T-helper 2 cell treated with Interferon-gamma antibody and Interleukin-4, amounts not matched to agents 5 μg/mL and 100 μg/mL, for 36 hours (primary cell): ENCODE data around the gene TUFM.

ENCODE experiments used
- DNase-seq: peaks from one replicate; pipeline ENCODE4 v3.0.0; 2021; ENCODE audit warnings: low spot score
- H3K27ac Mint-ChIP-seq: one replicate; pipeline ENCODE4 v1.8.0; 2021; ENCODE audit warnings: mild to moderate bottlenecking, mixed read lengths
- H3K27me3 Mint-ChIP-seq: one replicate; pipeline ENCODE4 v1.8.0; 2021; ENCODE audit warnings: low read depth, mixed read lengths
- H3K36me3 Mint-ChIP-seq: one replicate; pipeline ENCODE4 v1.8.0; 2021; ENCODE audit warnings: low read depth, mixed read lengths
- H3K4me1 Mint-ChIP-seq: one replicate; pipeline ENCODE4 v1.8.0; 2021; ENCODE audit warnings: low read depth, mixed read lengths
- H3K4me3 Mint-ChIP-seq: one replicate; pipeline ENCODE4 v1.8.0; 2022; ENCODE audit warnings: mild to moderate bottlenecking, moderate library complexity, mixed read lengths
- H3K9me3 Mint-ChIP-seq: one replicate; pipeline ENCODE4 v1.8.0; 2021; ENCODE audit warnings: mixed read lengths

Gene TUFM

GRCh38 chr16:28838558-28838918 lies 7.6 kb downstream of the TUFM start:
- Mint-ChIP-seq H3K36me3 (peaks cover 57% of the 10 kb centered on the region), H3K27me3 (no peaks in the 10 kb centered on the region), H3K4me1 (no peaks in the 10 kb centered on the region), H3K9me3 (no peaks in the 10 kb centered on the region), H3K27ac (no peak overlapping the region), H3K4me3 (no peak overlapping the region)
- no peak for DNase-seq

GRCh38 chr16:28837672-28838557 lies 8.2 kb downstream of the TUFM start:
- peaks cover 57% of the 10 kb centered on the region for H3K36me3 Mint-ChIP-seq
- H3K4me3 Mint-ChIP-seq = no peak overlapping the region
- no peaks in the 10 kb centered on the region for H3K27me3 Mint-ChIP-seq
- no peaks in the 10 kb centered on the region for H3K4me1 Mint-ChIP-seq
- H3K27ac Mint-ChIP-seq = peak overlapping the region; percentile 15
- DNase-seq = no peak
- no peaks in the 10 kb centered on the region for H3K9me3 Mint-ChIP-seq

GRCh38 chr16:28836761-28837064 lies 9.4 kb downstream of the TUFM start:
- Mint-ChIP-seq H3K27ac (no peak overlapping the region), H3K4me1 (peaks cover 2% of the 10 kb centered on the region), H3K9me3 (no peaks in the 10 kb centered on the region)

GRCh38 chr16:28835864-28836760 lies 10.0 kb downstream of the TUFM start:
- H3K27me3 Mint-ChIP-seq = no peaks in the 10 kb centered on the region
- no peak overlapping the region for H3K4me3 Mint-ChIP-seq
- no peaks in the 10 kb centered on the region for H3K9me3 Mint-ChIP-seq
- H3K4me1 Mint-ChIP-seq = peaks cover 2% of the 10 kb centered on the region
- DNase-seq = no peak
- H3K27ac Mint-ChIP-seq = no peak overlapping the region
- peaks cover 59% of the 10 kb centered on the region for H3K36me3 Mint-ChIP-seq

More at GRCh38 chr16:28836761-28837064, 9.4 kb downstream of the TUFM start:
- no peaks in the 10 kb centered on the region for H3K27me3 Mint-ChIP-seq
- H3K36me3 Mint-ChIP-seq = peaks cover 61% of the 10 kb centered on the region
- no peak overlapping the region for H3K4me3 Mint-ChIP-seq
- no peak for DNase-seq

- DNase-seq = no peak
These were observed 11.0 kb downstream of the TUFM start for GRCh38 chr16:28834873-28835863.

GRCh38 chr16:28834349-28834748 lies 11.8 kb downstream of the TUFM start:
- Mint-ChIP-seq H3K36me3 (peaks cover 73% of the 10 kb centered on the region), H3K9me3 (no peaks in the 10 kb centered on the region), H3K4me1 (peaks cover 4% of the 10 kb centered on the region), H3K4me3 (no peak overlapping the region), H3K27me3 (no peaks in the 10 kb centered on the region), H3K27ac (no peak overlapping the region)
- no peak for DNase-seq

More at GRCh38 chr16:28834873-28835863, 11.0 kb downstream of the TUFM start:
- Mint-ChIP-seq H3K27me3 (no peaks in the 10 kb centered on the region), H3K9me3 (no peaks in the 10 kb centered on the region), H3K4me1 (peaks cover 4% of the 10 kb centered on the region), H3K36me3 (peaks cover 68% of the 10 kb centered on the region), H3K27ac (no peak overlapping the region), H3K4me3 (no peak overlapping the region)

GRCh38 chr16:28830531-28830930 lies 15.6 kb downstream of the TUFM start:
- H3K27me3 Mint-ChIP-seq = no peaks in the 10 kb centered on the region
- no peak for DNase-seq
- H3K4me3 Mint-ChIP-seq = no peak overlapping the region
- no peaks in the 10 kb centered on the region for H3K9me3 Mint-ChIP-seq
- peaks cover 89% of the 10 kb centered on the region for H3K36me3 Mint-ChIP-seq
- no peak overlapping the region for H3K27ac Mint-ChIP-seq
- peaks cover 14% of the 10 kb centered on the region for H3K4me1 Mint-ChIP-seq

- Mint-ChIP-seq H3K27me3 (no peaks in the 10 kb centered on the region), H3K27ac (no peak overlapping the region), H3K4me1 (peaks cover 19% of the 10 kb centered on the region), H3K4me3 (no peak overlapping the region), H3K9me3 (no peaks in the 10 kb centered on the region), H3K36me3 (peaks cover 88% of the 10 kb centered on the region)
- no peak for DNase-seq
These were observed 16.4 kb downstream of the TUFM start for GRCh38 chr16:28829747-28830146.

GRCh38 chr16:28826141-28826540 lies 20.0 kb downstream of the TUFM start:
- no peak for DNase-seq
- Mint-ChIP-seq H3K4me3 (peak overlapping the region; percentile 60), H3K4me1 (peaks cover 28% of the 10 kb centered on the region), H3K27me3 (no peaks in the 10 kb centered on the region), H3K9me3 (no peaks in the 10 kb centered on the region), H3K36me3 (peaks cover 67% of the 10 kb centered on the region), H3K27ac (peak overlapping the region; percentile 15)

- peak overlapping the region; percentile 100 for H3K4me3 Mint-ChIP-seq
- peaks cover 62% of the 10 kb centered on the region for H3K36me3 Mint-ChIP-seq
- DNase-seq = no peak
- peak overlapping the region; percentile 99 for H3K27ac Mint-ChIP-seq
- no peaks in the 10 kb centered on the region for H3K27me3 Mint-ChIP-seq
- no peaks in the 10 kb centered on the region for H3K9me3 Mint-ChIP-seq
- peaks cover 33% of the 10 kb centered on the region for H3K4me1 Mint-ChIP-seq
These were observed 21.5 kb downstream of the TUFM start for GRCh38 chr16:28824717-28824973.

GRCh38 chr16:28823873-28824716 lies 22.1 kb downstream of the TUFM start:
- Mint-ChIP-seq H3K4me3 (peak overlapping the region; percentile 100), H3K27ac (peak overlapping the region; percentile 99), H3K36me3 (peaks cover 58% of the 10 kb centered on the region), H3K27me3 (no peaks in the 10 kb centered on the region), H3K4me1 (peaks cover 33% of the 10 kb centered on the region), H3K9me3 (no peaks in the 10 kb centered on the region)
- DNase-seq = peak; percentile 93

- Mint-ChIP-seq H3K27ac (peak overlapping the region; percentile 99), H3K9me3 (no peaks in the 10 kb centered on the region), H3K27me3 (no peaks in the 10 kb centered on the region), H3K4me3 (peak overlapping the region; percentile 100), H3K36me3 (peaks cover 54% of the 10 kb centered on the region), H3K4me1 (peaks cover 33% of the 10 kb centered on the region)
- no peak for DNase-seq
These were observed 22.8 kb downstream of the TUFM start for GRCh38 chr16:28823291-28823872.
